ENCODE data around the gene IL36B. TPM values are rescaled to one million over a fixed set of nuclear protein-coding genes. Genes with fewer than 3 reads are reported as not detected.

The IL36B gene
- total RNA-seq, 1 donor from 2014 or later = not detected

- ATAC-seq (peak in 1 of 2 donors; percentile 13), DNase-seq (no peak)
- Histone ChIP-seq H3K4me1 (no peaks in the 10 kb centered on the region), H3K36me3 (no peaks in the 10 kb centered on the region), H3K27me3 (ENCODE audit: low read depth) (no peaks in the 10 kb centered on the region), H3K9me3 (peaks cover 20% of the 10 kb centered on the region), H3K4me3 (no peak overlapping the region), H3K27ac (no peak overlapping the region)
- no peak for TF ChIP-seq CTCF (IDR thresholded peaks at IDR 0.05)
- intact Hi-C loops (cut with DNase I) = no loop called here
Measured at GRCh38 chr2:112996635-112997034, 56.0 kb downstream of the IL36B start.

- H3K36me3 ChIP-seq = no peaks in the 10 kb centered on the region
- intact Hi-C loops (cut with DNase I) = no loop called here
- no peak for TF ChIP-seq CTCF (IDR thresholded peaks at IDR 0.05)
- no peak overlapping the region for H3K4me3 ChIP-seq
- ATAC-seq (no peak), DNase-seq (no peak)
- no peaks in the 10 kb centered on the region for H3K4me1 ChIP-seq
- H3K9me3 ChIP-seq = peaks cover 15% of the 10 kb centered on the region
- H3K27me3 ChIP-seq (ENCODE audit: low read depth) = no peaks in the 10 kb centered on the region
- no peak overlapping the region for H3K27ac ChIP-seq
Measured at GRCh38 chr2:112995346-112995920, 57.2 kb downstream of the IL36B start.

GRCh38 chr2:112994648-112995047 lies 58.0 kb downstream of the IL36B start:
- Histone ChIP-seq H3K4me3 (no peak overlapping the region), H3K27ac (no peak overlapping the region), H3K9me3 (peaks cover 15% of the 10 kb centered on the region), H3K27me3 (ENCODE audit: low read depth) (no peaks in the 10 kb centered on the region), H3K36me3 (no peaks in the 10 kb centered on the region), H3K4me1 (no peaks in the 10 kb centered on the region)
- DNase-seq = no peak
- no peak for TF ChIP-seq CTCF (IDR thresholded peaks at IDR 0.05)
- intact Hi-C loops (cut with DNase I) = no loop called here
- no peak for ATAC-seq

- DNase-seq = no peak
Measured at GRCh38 chr2:112993831-112994230, 58.8 kb downstream of the IL36B start.

GRCh38 chr2:112989611-112990010 lies 63.1 kb downstream of the IL36B start:
- intact Hi-C loops (cut with DNase I) = no loop called here
- no peaks in the 10 kb centered on the region for H3K36me3 ChIP-seq
- no peaks in the 10 kb centered on the region for H3K27me3 ChIP-seq (ENCODE audit: low read depth)
- H3K27ac ChIP-seq = no peak overlapping the region
- no peak overlapping the region for H3K4me3 ChIP-seq
- no peaks in the 10 kb centered on the region for H3K4me1 ChIP-seq
- ATAC-seq (no peak), DNase-seq (no peak)
- TF ChIP-seq CTCF (IDR thresholded peaks at IDR 0.05) = no peak
- H3K9me3 ChIP-seq = peaks cover 15% of the 10 kb centered on the region

More at GRCh38 chr2:112993831-112994230, 58.8 kb downstream of the IL36B start:
- H3K36me3 ChIP-seq = no peaks in the 10 kb centered on the region
- no peak overlapping the region for H3K27ac ChIP-seq
- H3K9me3 ChIP-seq = peaks cover 15% of the 10 kb centered on the region
- no peaks in the 10 kb centered on the region for H3K4me1 ChIP-seq
- intact Hi-C loops (cut with DNase I) = no loop called here
- H3K4me3 ChIP-seq = no peak overlapping the region
- TF ChIP-seq CTCF (IDR thresholded peaks at IDR 0.05) = no peak
- no peaks in the 10 kb centered on the region for H3K27me3 ChIP-seq (ENCODE audit: low read depth)
- no peak for ATAC-seq
